OCI-LY1 (cell line): ENCODE results near the gene CCDC116.

Experiments used
- CTCF ChIP-seq: fragments of 200-600 bp; sonication (generic), shearing (Covaris generic); IDR thresholded peaks from 2 replicates; pipeline ENCODE4 v1.5.1; 2017; ENCODE audit warnings: mild to moderate bottlenecking, antibody characterized with exemption, low read length, moderate library complexity, mixed read lengths
- EZH2 ChIP-seq: fragments of 200-600 bp; sonication (generic), shearing (Covaris generic); IDR thresholded peaks from 2 replicates; pipeline ENCODE4 v1.8.0; 2017; ENCODE audit warnings: borderline replicate concordance, mixed run types, mild to moderate bottlenecking, antibody characterized with exemption, low read length, moderate library complexity, mixed read lengths

DNA sequence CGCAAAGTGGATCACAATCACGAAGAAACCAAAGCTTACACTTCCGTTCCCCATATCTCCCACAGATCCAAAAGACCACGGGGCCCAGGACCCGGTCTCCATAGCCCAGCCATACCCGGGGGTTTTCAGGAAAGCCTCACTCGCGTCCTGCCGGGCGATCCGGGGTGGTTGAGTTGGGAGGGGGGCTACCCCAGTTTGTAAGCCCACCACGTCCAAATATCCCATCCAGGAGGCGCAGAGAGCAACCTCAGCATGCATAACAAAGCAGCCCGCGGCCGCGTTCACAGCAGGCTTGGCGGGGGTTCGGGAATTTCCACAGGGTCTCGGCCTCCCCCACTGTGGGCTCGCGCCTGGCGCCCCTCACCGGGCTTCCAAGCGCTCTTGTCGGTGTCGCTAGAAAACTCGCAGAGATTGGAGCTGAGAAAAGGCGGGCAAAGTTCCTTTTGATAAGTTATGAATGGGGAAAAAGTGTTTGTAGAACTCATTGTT is 19.0 kb downstream of the CCDC116 start:
- TF ChIP-seq CTCF (no peak), EZH2 (no peak)
